ENCODE results near the gene ADGRL3. TPM values are rescaled to one million over a fixed set of nuclear protein-coding genes. Genes with fewer than 3 reads are reported as not detected.
"Not testable (repeated sequence)": the region's sequence is repeated elsewhere in the genome, so short reads cannot be mapped to it uniquely, and the experiment has no call there.

Gene ADGRL3
- total RNA-seq, 1 experiment from 2014 or later, result 1.2 TPM

DNA sequence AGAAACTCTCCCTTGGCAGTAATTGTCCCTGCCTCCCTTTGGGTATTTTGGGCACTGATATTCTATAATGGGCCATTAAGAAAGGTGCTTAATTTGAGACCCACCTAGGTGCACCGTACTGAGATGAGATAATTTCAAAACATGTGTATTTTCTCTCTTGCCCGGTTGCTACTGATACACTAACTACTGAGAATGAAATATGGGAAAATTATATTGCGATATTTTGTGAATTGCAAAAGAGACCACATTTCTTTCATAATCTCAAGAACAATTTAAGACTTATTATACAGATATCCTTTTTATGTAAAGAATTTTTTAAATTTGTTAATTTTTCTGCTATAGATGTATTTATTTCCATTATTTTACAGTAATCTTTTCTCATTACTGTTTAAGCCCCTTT is 284.9 kb downstream of the ADGRL3 start:
- DNase-seq (ENCODE audit: low read depth), result no peak

DNA sequence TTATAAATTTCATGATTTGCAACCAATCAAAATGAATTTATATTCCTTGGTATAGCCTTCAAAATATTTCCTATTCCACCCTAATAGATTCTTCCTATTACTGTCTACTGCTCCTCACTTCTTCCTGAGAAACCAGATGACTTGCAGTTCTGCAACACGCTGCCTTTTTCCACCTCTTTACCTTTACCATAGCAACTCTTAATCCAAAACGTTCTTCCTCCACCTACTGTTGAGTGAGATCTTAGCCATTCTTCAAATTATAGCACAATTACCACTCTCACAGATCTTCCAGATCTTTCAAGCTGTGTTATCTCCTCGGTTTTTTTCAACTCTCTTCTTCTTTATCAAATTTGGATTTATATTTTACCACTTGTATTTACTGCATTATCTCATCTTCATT is 289.8 kb downstream of the ADGRL3 start:
- peak; percentile 6 for DNase-seq (ENCODE audit: low read depth)

DNA sequence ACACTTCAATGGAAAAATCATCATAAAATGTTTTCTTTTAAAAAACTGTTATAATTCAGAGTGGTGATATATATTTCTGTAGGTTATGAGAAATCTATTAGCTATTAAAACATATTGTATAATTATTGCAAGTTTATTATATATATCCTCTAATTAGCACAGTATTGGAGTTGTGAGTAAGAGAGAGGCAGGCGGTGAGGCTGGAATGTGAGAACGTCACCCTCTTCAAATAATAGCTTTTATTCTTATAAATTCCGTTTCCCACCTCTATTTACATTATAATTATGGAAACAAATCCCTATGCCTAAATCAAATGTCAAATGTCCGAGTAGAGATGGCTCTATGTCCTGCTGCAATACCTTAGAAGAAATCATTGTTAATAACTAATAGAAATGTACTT is 292.9 kb downstream of the ADGRL3 start:
- DNase-seq (ENCODE audit: low read depth), result no peak

DNA sequence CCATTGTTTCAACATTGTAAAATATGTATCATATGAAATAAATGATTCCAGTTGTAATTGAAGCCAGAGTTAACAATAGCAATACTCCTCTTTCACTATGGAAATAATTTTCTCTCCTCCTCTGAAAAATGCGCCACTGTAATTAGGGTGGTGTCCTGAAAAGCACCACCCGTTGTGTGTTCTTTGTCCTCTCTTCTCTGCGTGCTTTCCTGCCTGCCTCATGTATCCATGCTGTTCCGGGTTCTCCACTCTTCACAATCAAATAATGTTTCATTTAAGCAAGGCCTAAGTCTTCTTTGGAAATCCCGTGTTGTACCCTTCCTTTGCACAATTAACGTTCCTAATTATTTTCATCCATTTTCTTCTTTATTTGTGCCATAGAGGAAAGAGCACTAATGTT is 293.3 kb downstream of the ADGRL3 start:
- no peak for DNase-seq (ENCODE audit: low read depth)

DNA sequence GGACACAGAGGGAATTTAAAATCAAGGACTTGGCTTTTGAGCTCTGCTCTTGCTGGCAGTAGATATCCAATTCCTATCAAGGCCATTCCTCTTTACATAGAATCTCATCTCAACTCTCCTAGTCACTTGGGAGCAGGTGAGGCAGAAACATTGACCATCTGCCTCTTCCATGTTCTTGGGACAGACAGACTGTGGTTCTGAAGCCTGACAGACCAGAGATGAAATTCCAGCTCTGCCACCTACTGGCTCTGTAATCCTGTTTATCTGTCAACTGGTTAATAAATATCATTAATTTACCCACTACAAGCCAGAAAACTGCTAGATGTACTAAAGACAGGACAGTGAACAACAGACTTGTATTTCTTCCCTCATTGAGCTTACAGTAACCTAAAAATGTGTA is 300.8 kb downstream of the ADGRL3 start:
- no peak for DNase-seq (ENCODE audit: low read depth)

DNA sequence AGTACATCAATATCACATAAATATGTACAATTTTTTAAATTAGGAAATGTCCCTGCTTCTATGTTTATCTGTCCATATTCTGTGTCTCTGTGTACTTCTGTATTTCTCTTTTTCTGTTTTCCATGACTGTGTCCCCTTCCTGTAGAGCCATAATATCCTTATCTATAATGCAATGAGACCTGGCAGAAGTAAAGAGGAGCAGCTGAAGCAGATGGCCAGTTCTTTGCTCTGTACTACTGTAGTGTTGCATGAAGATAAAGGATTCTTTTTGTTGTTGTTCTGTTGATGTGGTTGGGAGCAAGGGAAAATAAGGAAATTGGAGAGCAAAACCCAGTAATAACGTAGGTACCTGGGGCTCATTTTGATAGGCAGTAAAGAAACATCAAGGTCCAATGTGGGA is 301.7 kb downstream of the ADGRL3 start:
- DNase-seq (ENCODE audit: low read depth), result no peak

DNA sequence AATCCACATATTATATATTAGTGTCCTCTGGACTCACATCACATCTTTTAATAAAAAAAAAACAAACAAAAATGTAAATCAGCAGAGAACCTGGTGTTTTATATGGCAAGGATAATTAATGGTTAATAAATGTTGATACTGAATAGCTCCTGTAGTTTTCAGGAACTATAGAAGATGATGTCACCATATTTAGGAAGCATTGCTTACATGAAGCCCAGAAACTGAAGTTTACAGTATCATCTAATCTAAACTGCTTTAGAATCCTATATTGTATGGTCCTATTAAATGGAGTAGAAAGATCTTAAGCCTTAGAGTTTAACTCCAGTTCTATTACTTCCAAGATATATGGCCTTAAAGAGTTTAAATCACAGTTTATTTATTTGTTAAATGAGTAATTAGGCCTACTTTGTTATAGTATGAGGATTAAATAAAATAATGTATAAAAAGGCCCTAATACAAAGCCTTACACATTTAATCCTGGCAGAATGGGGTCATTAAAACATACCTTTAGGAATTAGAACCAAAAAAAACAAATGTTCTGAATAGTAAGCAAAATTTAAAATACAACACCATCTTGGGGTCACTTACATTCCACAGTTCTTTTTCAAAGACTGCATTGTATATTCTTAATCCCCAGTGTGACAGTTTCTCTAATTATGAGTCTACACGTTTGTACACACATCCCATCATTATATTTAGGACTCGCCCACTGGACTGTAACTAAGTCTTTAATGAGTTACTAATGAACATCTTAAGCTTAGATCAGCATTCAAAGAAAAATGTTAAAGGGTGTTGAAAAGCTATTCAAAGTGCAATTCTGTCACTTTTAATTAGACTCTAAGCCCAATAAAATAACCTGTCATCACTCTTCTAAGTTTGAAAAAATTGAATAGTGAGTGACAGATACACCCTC is 305.9 kb downstream of the ADGRL3 start:
- no peak for DNase-seq (ENCODE audit: low read depth)

DNA sequence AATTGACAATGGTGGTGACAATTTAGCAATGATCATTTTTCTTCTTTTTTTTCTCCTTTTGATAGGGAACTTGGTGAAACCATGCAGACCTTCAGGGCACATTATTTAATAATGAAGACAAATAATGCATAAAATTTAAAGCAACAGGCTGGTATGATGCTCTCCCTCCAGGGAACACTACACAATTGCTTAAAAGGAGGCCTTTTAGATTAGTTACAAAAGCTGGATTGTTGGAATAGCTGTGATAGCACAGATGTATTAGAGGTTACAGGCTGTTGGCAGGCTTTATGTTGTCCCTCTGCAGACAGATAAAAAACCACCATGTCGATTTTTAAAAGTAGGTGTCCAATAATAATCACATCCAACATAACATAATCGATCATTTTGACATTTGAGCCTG is 307.0 kb downstream of the ADGRL3 start:
- DNase-seq (ENCODE audit: low read depth), result no peak

GRCh38 chr4:61509721-61510241 is 309.7 kb downstream of the ADGRL3 start:
- DNase-seq (ENCODE audit: low read depth), result not testable (repeated sequence)

DNA sequence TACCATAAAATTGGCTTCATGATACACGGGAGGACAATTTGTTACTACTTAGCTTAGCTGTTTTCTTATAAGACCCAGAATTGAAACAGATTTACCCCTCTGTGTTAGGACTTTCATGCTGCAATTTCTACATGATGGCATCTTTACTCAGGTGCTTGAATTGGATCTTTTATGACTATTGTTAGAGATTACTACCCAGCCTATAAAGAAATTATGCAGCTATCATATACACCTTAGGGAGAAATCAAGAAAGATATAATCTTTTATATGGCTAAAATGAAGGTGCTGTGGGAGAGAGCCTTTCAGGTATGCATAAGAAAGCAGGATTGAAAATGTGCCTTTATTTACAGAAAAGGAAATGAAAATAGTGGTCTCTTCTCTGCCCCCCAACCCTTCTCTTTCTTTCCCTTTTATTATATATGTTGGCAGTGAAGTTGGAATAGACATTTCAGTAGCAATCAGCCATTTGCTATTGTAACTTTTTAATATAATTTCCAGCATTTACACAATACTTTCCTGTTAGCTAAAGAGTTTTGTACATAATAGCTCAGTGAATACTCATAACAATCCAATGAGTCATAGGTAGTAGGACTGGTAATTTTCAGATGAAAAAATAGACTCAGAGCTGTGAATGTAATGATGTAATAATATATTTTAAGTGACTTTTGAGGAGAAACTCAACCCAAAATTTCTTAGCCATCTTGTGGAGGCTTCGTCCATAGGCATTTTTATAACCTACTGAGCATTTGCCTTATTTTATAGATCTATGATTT is 311.8 kb downstream of the ADGRL3 start:
- DNase-seq (ENCODE audit: low read depth), result peak; percentile 71

DNA sequence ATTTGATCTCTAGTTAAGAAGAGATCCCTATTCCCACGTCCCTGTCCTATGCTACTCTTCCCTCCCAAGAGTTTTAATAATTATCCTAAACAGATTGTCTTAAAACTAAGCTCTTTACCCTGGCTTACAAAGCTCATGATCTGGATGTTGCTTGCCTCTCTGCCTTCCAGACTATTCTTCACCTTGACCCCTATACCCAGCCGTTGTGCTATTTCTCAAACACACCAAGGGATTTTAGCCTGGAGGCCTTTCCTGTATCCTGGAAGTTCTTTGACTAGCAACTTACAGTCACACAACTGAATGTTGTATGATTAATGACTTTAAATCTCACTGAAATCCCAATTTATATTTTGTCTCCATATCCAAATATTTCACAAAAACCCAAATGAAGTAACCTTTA is 314.9 kb downstream of the ADGRL3 start:
- DNase-seq (ENCODE audit: low read depth), result no peak

GRCh38 chr4:61517144-61517543 is 317.0 kb downstream of the ADGRL3 start:
- no peak for DNase-seq (ENCODE audit: low read depth)

DNA sequence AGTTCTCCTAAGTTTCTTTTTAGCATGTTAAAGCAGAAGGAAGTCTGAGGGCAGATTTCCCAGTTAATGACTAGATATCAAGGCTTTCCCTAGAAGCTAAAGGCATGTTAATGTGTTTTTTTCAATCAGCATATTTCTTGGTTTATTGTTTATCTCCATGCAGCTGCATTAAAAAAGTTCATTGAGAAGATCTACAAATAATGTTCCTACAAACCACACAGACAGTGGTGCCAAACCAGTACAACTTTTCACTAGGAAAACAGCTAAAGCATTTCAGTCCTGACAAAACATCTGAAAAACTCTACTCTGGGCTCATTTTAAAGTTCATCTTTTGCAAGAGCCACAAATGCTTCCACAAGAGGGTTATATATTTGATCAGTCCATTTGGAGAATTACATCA is 320.0 kb downstream of the ADGRL3 start:
- DNase-seq (ENCODE audit: low read depth), result no peak

- DNase-seq (ENCODE audit: low read depth), result peak; percentile 71
These were observed 320.6 kb downstream of the ADGRL3 start for GRCh38 chr4:61520681-61521160.

- no peak for DNase-seq (ENCODE audit: low read depth)
These were observed 321.3 kb downstream of the ADGRL3 start for GRCh38 chr4:61521451-61521850.

DNA sequence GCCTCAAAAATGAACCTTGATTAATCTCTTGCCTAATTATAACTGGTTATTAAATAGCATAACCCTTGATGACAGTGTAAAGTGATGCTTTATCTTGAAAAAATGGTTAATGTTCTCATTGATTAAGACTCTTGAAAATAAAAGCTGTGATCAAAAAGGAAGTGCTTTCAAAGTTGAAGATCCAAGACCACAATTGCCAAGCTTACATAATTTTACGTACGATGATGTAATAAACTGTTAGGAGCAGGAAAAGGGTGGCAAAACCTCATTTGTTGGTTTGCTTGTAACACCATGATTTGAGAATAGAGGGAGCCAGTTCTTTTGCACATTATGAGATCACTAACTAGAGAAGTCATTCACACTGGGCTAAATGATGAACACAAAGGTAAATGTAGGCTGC is 322.2 kb downstream of the ADGRL3 start:
- DNase-seq (ENCODE audit: low read depth), result no peak

- peak; percentile 13 for DNase-seq (ENCODE audit: low read depth)
These were observed 327.8 kb downstream of the ADGRL3 start for GRCh38 chr4:61527888-61528287.

DNA sequence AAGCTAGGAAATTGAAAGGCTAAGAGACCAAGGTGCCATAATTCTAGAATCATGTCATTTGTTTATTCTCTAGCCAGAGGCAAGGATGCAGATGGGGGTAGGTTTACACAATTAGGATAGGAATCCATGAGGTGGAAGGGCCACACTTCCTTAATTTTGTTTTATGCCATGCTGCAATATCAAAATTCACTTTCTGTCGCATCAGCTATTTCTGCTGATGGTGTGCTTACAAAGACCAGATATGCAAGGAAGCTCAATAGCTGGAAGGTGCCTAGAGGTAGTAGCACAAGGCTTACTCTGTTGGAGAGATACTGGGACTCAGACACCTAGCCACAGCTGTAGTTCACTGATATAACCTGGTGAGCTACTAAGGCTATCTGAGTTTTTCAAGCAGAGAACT is 328.5 kb downstream of the ADGRL3 start:
- no peak for DNase-seq (ENCODE audit: low read depth)

GRCh38 chr4:61531188-61531587 is 331.1 kb downstream of the ADGRL3 start:
- DNase-seq (ENCODE audit: low read depth), result no peak

- DNase-seq (ENCODE audit: low read depth), result peak; percentile 17
These were observed 332.3 kb downstream of the ADGRL3 start for GRCh38 chr4:61532336-61533000.

DNA sequence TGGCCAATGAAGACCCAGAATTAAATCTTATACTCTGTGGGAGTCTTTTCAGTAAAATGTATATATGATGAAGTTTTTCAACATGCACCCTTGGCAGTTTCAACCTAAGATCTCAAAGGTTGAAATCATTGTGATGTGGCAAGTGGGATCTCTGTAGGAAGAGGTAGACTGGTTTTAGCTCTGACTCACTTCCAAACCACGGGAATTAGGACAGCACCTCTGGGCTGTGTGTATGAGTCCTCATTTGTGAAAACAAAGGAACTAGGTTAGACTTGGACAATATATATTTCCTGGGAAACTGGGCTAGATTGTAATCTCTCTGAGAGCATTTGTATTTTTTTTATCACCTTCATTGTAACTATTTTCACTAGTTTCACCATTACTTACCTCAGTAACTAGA is 333.0 kb downstream of the ADGRL3 start:
- peak; percentile 73 for DNase-seq (ENCODE audit: low read depth)

DNA sequence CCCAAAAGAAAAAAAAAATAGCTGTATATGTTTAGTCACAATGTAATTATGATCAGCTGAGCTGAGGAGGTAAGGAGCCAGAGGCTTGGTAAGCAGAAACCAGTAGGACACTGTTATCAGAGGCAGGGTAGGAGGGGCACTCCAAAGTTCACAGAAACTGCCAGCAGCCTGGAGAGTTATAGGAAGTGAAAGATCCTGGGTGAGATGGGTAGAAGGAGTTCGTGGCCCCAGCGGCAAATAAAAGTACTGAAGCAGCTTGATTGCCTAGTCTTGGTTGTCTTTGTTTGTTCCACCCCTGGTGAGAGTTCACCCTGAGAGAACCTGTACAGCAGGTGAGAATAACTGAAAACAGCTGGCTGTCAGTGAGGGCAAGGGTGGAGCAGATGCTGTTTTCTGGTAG is 340.8 kb downstream of the ADGRL3 start:
- DNase-seq (ENCODE audit: low read depth), result no peak

Data from HT1080 (cell line).